Esophagus muscularis mucosa (tissue), 4 donors: ENCODE results near the gene DOCK2. TPM values are rescaled to one million over a fixed set of nuclear protein-coding genes. Genes with fewer than 3 reads are reported as not detected.

Experiments used
- DNase-seq: peaks from one replicate; pipeline ENCODE4 v3.0.0-alpha.2; 2017; ENCODE audit errors: extremely low spot score
- H3K27ac ChIP-seq, 4 donors: fragments of 200-600 bp; sonication (generic); replicated peaks in 1 of 4; 1 replicate in 3 of 4; 2 replicates in 1 of 4; pipeline ENCODE4 v1.5.1; 2016 to 2019; ENCODE audit warnings: mild to moderate bottlenecking in 1 of 4
- H3K27me3 ChIP-seq, 4 donors: fragments of 200-600 bp; sonication (generic); one replicate each; pipeline versions ENCODE4 v1.5.1 to v1.6.0; 2016 to 2019
- H3K36me3 ChIP-seq, 4 donors: fragments of 200-600 bp; sonication (generic); one replicate each; pipeline ENCODE4 v1.5.1; 2016 to 2019
- H3K4me1 ChIP-seq, 4 donors: fragments of 200-600 bp; sonication (generic); one replicate each; pipeline ENCODE4 v1.5.1; 2016 to 2019
- H3K4me3 ChIP-seq, 4 donors: fragments of 200-600 bp; sonication (generic); 1 replicate in 2 of 4; 2 replicates in 2 of 4; pipeline ENCODE4 v1.5.1; 2016 to 2019; ENCODE audit warnings: mild to moderate bottlenecking in 4 of 4, moderate library complexity in 1 of 4
- H3K9me3 ChIP-seq, 4 donors: fragments of 200-600 bp; sonication (generic); 1 replicate in 3 of 4; 2 replicates in 1 of 4; pipeline ENCODE4 v1.5.1; 2016 to 2019
- CTCF ChIP-seq, 3 experiments: fragments of 200-600 bp in 2 of 3; fragments of 450-650 bp in 1 of 3; sonication (generic) in 2 of 3; IDR thresholded peaks; one replicate each; pipeline ENCODE4 v1.5.1; 2017 to 2019; ENCODE audit warnings: antibody characterized with exemption in 3 of 3, mild to moderate bottlenecking in 2 of 3, moderate library complexity in 1 of 3
- EP300 ChIP-seq: sonication (generic); formaldehyde crosslinking; IDR thresholded peaks from one replicate; pipeline ENCODE4 v1.6.1; 2017; ENCODE audit warnings: antibody characterized with exemption
- POLR2A ChIP-seq: fragments of 450-650 bp; IDR thresholded peaks from one replicate; pipeline ENCODE4 v1.6.1; 2017; ENCODE audit warnings: antibody characterized with exemption, moderate library complexity, mild to moderate bottlenecking, low read depth
- POLR2AphosphoS5 ChIP-seq, 2 donors: sonication (generic); formaldehyde crosslinking; IDR thresholded peaks; one replicate each; pipeline ENCODE4 v1.6.1; 2017; ENCODE audit warnings: antibody characterized with exemption in 2 of 2
- WGBS: methylation state at CpG from one replicate; pipeline ENCODE4 v1.1.5; 2018; 5-methylcytosine and 5-hydroxymethylcytosine counted together
- intact Hi-C: fragments of 100-400 bp; cut with DNase I; formaldehyde crosslinking; loops from one replicate; pipeline ENCODE4 v1.15.1; 2023
- total RNA-seq, 4 donors: library from RNA; depleted of rRNA; stranded (reverse); fragments of >200 nt; gene quantifications; one replicate each; pipeline versions ENCODE4 v1.1.0 to v1.2.1, GENCODE V29; 2016

The DOCK2 gene
- total RNA-seq, 4 donors from 2014 or later = 9.2 to 18.3 (median 13.7) TPM

- intact Hi-C loops = no loop called here
- 64% methylated on average over 1 of the region's 1 CpG for WGBS
- no peaks in the 10 kb centered on the region for H3K9me3 ChIP-seq
Observed at GRCh38 chr5:169732841-169733240, 95.8 kb downstream of the DOCK2 start.

GRCh38 chr5:169735913-169736312, 98.8 kb downstream of the DOCK2 start:
- Histone ChIP-seq H3K27me3 (no peaks in the 10 kb centered on the region), H3K27ac (no peak overlapping the region), H3K4me1 (no peaks in the 10 kb centered on the region), H3K36me3 (no peaks in the 10 kb centered on the region), H3K9me3 (no peaks in the 10 kb centered on the region), H3K4me3 (no peak overlapping the region)
- TF ChIP-seq EP300 (no peak), POLR2AphosphoS5 (IDR thresholded peaks at IDR 0.05) (no peak), POLR2A (no peak)
- WGBS = 86% methylated on average over 3 of the region's 3 CpGs
- peak; percentile 14 for DNase-seq
- intact Hi-C loops = no loop called here

More at GRCh38 chr5:169732841-169733240, 95.8 kb downstream of the DOCK2 start:
- Histone ChIP-seq H3K4me3 (no peak overlapping the region), H3K36me3 (no peaks in the 10 kb centered on the region), H3K27me3 (no peaks in the 10 kb centered on the region), H3K4me1 (no peaks in the 10 kb centered on the region), H3K27ac (no peak overlapping the region)
- TF ChIP-seq CTCF (IDR thresholded peaks at IDR 0.05) (no peak), POLR2A (no peak), EP300 (no peak), POLR2AphosphoS5 (IDR thresholded peaks at IDR 0.05) (no peak)
- DNase-seq = no peak

GRCh38 chr5:169736653-169737052, 99.6 kb downstream of the DOCK2 start:
- Histone ChIP-seq H3K27ac (no peak overlapping the region), H3K4me1 (no peaks in the 10 kb centered on the region), H3K36me3 (no peaks in the 10 kb centered on the region), H3K27me3 (no peaks in the 10 kb centered on the region), H3K4me3 (no peak overlapping the region), H3K9me3 (no peaks in the 10 kb centered on the region)
- intact Hi-C loops = no loop called here
- DNase-seq = no peak
- WGBS = 92% methylated on average over 2 of the region's 2 CpGs
- no peak for TF ChIP-seq POLR2A
- no peak for TF ChIP-seq POLR2AphosphoS5 (IDR thresholded peaks at IDR 0.05)
- TF ChIP-seq EP300 = no peak
- TF ChIP-seq CTCF (IDR thresholded peaks at IDR 0.05) = no peak

- intact Hi-C loops = no loop called here
- Histone ChIP-seq H3K27me3 (no peaks in the 10 kb centered on the region), H3K4me3 (no peak overlapping the region), H3K9me3 (no peaks in the 10 kb centered on the region), H3K4me1 (no peaks in the 10 kb centered on the region), H3K27ac (no peak overlapping the region), H3K36me3 (no peaks in the 10 kb centered on the region)
- no peak for DNase-seq
- WGBS = 72% methylated on average over 3 of the region's 3 CpGs
- TF ChIP-seq EP300 (no peak), POLR2A (no peak), CTCF (IDR thresholded peaks at IDR 0.05) (no peak), POLR2AphosphoS5 (IDR thresholded peaks at IDR 0.05) (no peak)
Observed at GRCh38 chr5:169740435-169740834, 103.4 kb downstream of the DOCK2 start.

- H3K27me3 ChIP-seq = no peaks in the 10 kb centered on the region
- TF ChIP-seq POLR2A = no peak
- no peak for TF ChIP-seq EP300
- no peak for TF ChIP-seq CTCF (IDR thresholded peaks at IDR 0.05)
- H3K9me3 ChIP-seq = no peaks in the 10 kb centered on the region
- H3K4me3 ChIP-seq = no peak overlapping the region
- H3K4me1 ChIP-seq = no peaks in the 10 kb centered on the region
- intact Hi-C loops = no loop called here
- DNase-seq = no peak
- H3K36me3 ChIP-seq = no peaks in the 10 kb centered on the region
- 48% methylated on average over 4 of the region's 7 CpGs for WGBS
- no peak overlapping the region for H3K27ac ChIP-seq
Observed at GRCh38 chr5:169742771-169743296, 105.8 kb downstream of the DOCK2 start.
